NT2/D1 (cell line): ENCODE measurements around the gene HEMK1.

ENCODE experiments used
- DNase-seq: peaks from one replicate; pipeline ENCODE4 v3.0.0-alpha.2; 2011; ENCODE audit warnings: low read depth, low spot score
- H3K27me3 ChIP-seq: 2 replicates; pipeline ENCODE4 v1.6.0; 2011; ENCODE audit warnings: mild to moderate bottlenecking; ENCODE audit not compliant: insufficient read length, insufficient read depth
- H3K36me3 ChIP-seq: 2 replicates; pipeline ENCODE4 v1.6.1; 2011; ENCODE audit warnings: mild to moderate bottlenecking, low read length, mixed read lengths; ENCODE audit not compliant: insufficient read depth, insufficient read length
- H3K4me1 ChIP-seq: 2 replicates; pipeline ENCODE4 v1.5.1; 2011; ENCODE audit not compliant: insufficient read depth, insufficient read length
- H3K4me3 ChIP-seq: 2 replicates; pipeline ENCODE4 v1.5.1; 2011; ENCODE audit warnings: low read depth; ENCODE audit not compliant: insufficient read length
- H3K9ac ChIP-seq: 2 replicates; pipeline ENCODE4 v1.6.0; 2011; ENCODE audit warnings: low read depth; ENCODE audit not compliant: insufficient read length
- H3K9me3 ChIP-seq: 2 replicates; pipeline ENCODE4 v1.5.1; 2011; ENCODE audit warnings: mild to moderate bottlenecking, low read length; ENCODE audit not compliant: insufficient read depth
- SUZ12 ChIP-seq: IDR thresholded peaks from 2 replicates; pipeline ENCODE4 v1.6.1; 2011; ENCODE audit not compliant: insufficient read length, insufficient read depth; ENCODE audit errors: extremely low read depth
- YY1 ChIP-seq: IDR thresholded peaks from 2 replicates; pipeline ENCODE4 v1.6.1; 2011; ENCODE audit not compliant: insufficient read length, insufficient read depth
- ZNF274 ChIP-seq: IDR thresholded peaks from 2 replicates; pipeline ENCODE4 v1.6.1; 2011; ENCODE audit warnings: mild to moderate bottlenecking, low read depth, low read length

Gene HEMK1

DNA sequence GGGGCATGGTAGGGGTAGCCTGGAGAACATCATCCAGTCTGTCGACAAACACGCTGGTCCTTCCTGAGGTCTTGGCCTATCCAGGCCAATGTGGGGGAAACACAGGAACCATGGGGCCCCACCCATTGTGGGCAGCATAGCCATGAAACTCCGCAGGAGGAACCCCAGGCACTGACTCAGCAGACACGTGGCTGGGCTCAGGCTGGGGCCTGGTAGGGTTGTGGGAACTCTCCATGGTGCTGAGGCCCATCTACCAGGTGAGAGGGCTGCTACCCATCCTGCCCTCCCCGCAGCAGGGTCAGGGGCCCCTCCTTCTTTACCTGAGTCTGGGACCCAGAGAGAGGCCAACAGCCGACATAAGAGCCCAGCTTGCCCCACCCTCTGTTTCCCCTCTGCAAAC is 43.3 kb upstream of the HEMK1 start:
- Histone ChIP-seq H3K4me1 (peaks cover 31% of the 10 kb centered on the region), H3K9me3 (no peaks in the 10 kb centered on the region), H3K36me3 (no peaks in the 10 kb centered on the region), H3K27me3 (peaks cover 5% of the 10 kb centered on the region), H3K4me3 (no peak overlapping the region), H3K9ac (no peak overlapping the region)
- DNase-seq = peak; percentile 68
- no peak for TF ChIP-seq YY1
- TF ChIP-seq SUZ12 = no peak
- no peak for TF ChIP-seq ZNF274

DNA sequence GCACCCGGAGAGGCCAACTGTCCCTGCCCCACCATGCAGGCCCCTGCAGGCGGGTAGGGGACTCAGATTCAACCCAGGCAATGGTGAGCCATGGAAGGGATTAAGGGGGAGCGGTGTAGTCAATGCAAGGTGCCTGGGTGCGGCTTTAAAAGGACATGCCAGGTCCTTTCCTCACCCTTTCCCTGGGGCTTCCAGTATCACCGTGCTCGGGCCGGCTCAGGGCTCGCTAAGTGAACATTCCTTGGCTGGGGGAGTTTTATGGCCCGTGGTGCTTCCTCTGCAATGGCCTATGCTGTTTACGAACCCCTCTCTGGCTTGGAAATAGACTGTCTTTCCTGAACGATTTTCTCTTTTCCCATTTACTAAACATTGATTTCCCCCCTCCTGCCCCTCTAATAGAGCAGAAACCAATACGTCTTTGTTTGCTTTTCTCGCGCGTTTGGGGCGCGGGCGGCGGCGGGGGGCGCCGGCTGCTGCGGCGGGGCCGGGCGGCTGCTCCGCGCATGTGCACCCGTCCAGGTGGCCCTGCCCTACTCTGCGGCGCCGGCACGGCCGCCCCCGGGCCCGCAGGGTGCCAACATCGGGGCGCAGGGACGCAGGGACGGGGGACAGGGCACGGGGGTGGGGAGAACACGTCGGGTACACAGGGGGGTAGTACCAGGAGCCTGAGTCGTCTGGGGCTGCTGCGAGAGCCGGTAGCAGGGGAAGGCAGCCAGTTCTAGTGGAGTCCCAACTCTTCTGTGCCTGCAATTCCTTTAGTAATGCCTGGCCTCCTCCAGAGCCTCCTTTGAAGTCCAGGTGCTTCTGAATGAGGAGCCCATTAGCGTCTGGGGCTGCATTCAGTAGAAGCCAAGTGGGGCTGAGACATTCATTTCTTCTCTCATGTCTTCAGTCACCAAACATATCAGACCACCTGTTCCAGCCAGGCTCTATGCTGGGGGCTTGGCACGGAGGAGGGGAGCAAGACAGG is 39.0 kb upstream of the HEMK1 start:
- Histone ChIP-seq H3K9me3 (no peaks in the 10 kb centered on the region), H3K4me1 (peaks cover 22% of the 10 kb centered on the region), H3K4me3 (no peak overlapping the region), H3K27me3 (peaks cover 10% of the 10 kb centered on the region), H3K36me3 (no peaks in the 10 kb centered on the region), H3K9ac (no peak overlapping the region)
- no peak for TF ChIP-seq SUZ12
- TF ChIP-seq ZNF274 = no peak
- TF ChIP-seq YY1 = no peak
- no peak for DNase-seq

- H3K4me3 ChIP-seq = no peak overlapping the region
- TF ChIP-seq SUZ12 (no peak), ZNF274 (no peak)
- H3K9me3 ChIP-seq = no peaks in the 10 kb centered on the region
- H3K9ac ChIP-seq = no peak overlapping the region
- peaks cover 10% of the 10 kb centered on the region for H3K27me3 ChIP-seq
- DNase-seq = no peak
- no peaks in the 10 kb centered on the region for H3K36me3 ChIP-seq
- peaks cover 19% of the 10 kb centered on the region for H3K4me1 ChIP-seq
These were observed 38.1 kb upstream of the HEMK1 start for GRCh38 chr3:50531201-50531600.

GRCh38 chr3:50532062-50532705 is 37.1 kb upstream of the HEMK1 start:
- no peak for TF ChIP-seq SUZ12
- no peak for TF ChIP-seq ZNF274
- no peak for TF ChIP-seq YY1
- DNase-seq = no peak
- no peak overlapping the region for H3K4me3 ChIP-seq
- H3K4me1 ChIP-seq = peaks cover 19% of the 10 kb centered on the region
- no peaks in the 10 kb centered on the region for H3K9me3 ChIP-seq
- peak overlapping the region; percentile 37 for H3K9ac ChIP-seq
- H3K27me3 ChIP-seq = peaks cover 10% of the 10 kb centered on the region
- no peaks in the 10 kb centered on the region for H3K36me3 ChIP-seq

GRCh38 chr3:50533316-50533715 is 36.0 kb upstream of the HEMK1 start:
- H3K4me3 ChIP-seq = no peak overlapping the region
- peaks cover 10% of the 10 kb centered on the region for H3K27me3 ChIP-seq
- H3K9ac ChIP-seq = no peak overlapping the region
- no peak for DNase-seq
- H3K4me1 ChIP-seq = peaks cover 22% of the 10 kb centered on the region
- H3K36me3 ChIP-seq = no peaks in the 10 kb centered on the region
- TF ChIP-seq ZNF274 = no peak
- no peaks in the 10 kb centered on the region for H3K9me3 ChIP-seq

DNA sequence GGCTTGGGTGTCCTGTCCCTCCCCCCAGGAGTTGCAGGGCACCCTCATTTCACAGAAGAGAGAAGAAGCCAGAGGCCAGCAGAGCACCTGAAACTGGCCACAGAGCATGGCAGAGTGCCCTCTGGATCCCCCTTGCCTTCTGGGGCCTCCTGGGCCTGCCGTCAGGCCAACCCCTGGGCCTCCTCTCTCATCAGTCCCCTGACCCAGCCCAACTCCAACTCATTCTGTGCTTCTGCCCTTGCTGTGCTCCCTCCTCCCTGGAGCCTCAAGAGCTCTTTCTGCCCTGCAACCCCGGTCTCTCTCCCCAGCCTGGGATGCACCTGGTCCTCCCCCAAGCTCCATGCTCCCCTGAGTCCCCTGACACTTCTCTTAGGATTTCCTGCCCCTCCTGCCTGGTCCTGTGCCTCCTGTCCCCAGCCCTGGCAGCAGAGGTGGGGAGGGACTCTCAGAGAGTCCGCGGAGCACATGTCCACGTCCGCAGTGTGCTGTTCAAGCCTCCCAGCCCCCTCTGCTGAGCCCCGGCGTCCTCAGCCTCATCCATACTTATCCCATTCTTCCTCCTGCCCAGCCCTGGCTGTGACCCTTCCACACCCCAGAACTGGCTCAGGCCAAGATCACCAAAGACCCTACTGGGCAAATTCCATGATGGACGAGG is 35.4 kb upstream of the HEMK1 start:
- no peak for DNase-seq
- H3K36me3 ChIP-seq = no peaks in the 10 kb centered on the region
- no peak for TF ChIP-seq YY1
- no peak for TF ChIP-seq ZNF274
- TF ChIP-seq SUZ12 = no peak
- H3K9ac ChIP-seq = peak overlapping the region; percentile 24
- peaks cover 10% of the 10 kb centered on the region for H3K27me3 ChIP-seq
- no peaks in the 10 kb centered on the region for H3K9me3 ChIP-seq
- H3K4me3 ChIP-seq = no peak overlapping the region
- peaks cover 26% of the 10 kb centered on the region for H3K4me1 ChIP-seq

DNA sequence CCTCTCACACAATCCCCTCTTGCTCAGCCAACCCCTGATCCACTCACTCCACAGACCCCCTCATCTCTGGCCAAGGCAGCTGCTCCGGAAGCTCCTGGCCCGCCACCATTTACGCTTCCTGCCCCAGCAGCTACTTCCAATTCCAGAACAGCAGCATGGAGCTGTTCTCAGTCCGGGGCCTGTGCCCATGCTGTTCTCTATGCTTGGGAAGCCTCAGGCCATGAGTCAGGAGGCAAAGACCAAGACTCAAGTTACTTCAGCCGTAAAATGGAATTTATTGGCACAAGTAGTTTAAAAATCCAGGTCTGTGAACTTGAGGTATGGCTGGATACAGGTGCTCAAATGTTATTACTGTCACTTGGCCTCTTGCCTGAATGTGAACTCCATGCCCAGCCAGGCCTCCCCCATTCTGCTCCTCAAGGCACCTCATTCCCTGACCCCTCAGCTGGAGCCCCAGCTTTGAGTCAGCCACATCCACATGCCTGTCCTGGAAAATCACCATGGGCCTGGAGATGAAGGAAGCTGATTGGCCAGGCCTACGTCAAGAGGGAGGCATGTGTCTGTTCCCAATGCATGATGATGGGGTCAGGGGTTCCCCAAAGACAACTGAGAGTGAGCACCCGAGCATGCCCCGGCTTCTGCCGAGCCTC is 34.5 kb upstream of the HEMK1 start:
- H3K9me3 ChIP-seq = no peaks in the 10 kb centered on the region
- peaks cover 29% of the 10 kb centered on the region for H3K4me1 ChIP-seq
- peaks cover 7% of the 10 kb centered on the region for H3K27me3 ChIP-seq
- TF ChIP-seq ZNF274 (no peak), YY1 (no peak), SUZ12 (no peak)
- H3K36me3 ChIP-seq = no peaks in the 10 kb centered on the region
- no peak for DNase-seq
- H3K9ac ChIP-seq = no peak overlapping the region
- no peak overlapping the region for H3K4me3 ChIP-seq
